PC-9 (cell line): ENCODE data around the gene OPRM1. TPM values are rescaled to one million over a fixed set of nuclear protein-coding genes. Genes with fewer than 3 reads are reported as not detected.

Source experiments
- BruUV-seq: library from RNA; stranded (reverse); fragments of 400-500 nt; replicated peaks from 2 replicates; lab custom pipeline; 2021; lab: Mats Ljungman, UMichigan
- CTCF ChIA-PET: fragments of 300-600 bp; sonication (Branson Sonifier 250); formaldehyde crosslinking; loops from one replicate; lab custom pipeline; 2022; ENCODE audit warnings: antibody characterized with exemption; lab: Charles Lee
- POLR2A ChIA-PET: fragments of 300-600 bp; sonication (Branson Sonifier 250); formaldehyde crosslinking; loops from one replicate; lab custom pipeline; 2022; ENCODE audit warnings: antibody characterized with exemption; ENCODE audit not compliant: unreplicated experiment; lab: Charles Lee
- DNase-seq, 2 experiments: peaks; one replicate each; pipeline versions ENCODE4 v3.0.0 to v3.0.0-alpha.2; 2015 to 2022; ENCODE audit warnings: mixed read lengths in 1 of 2
- H2AFZ ChIP-seq: fragments of 200-600 bp; sonication (generic); 2 replicates; pipeline ENCODE4 v1.8.1; 2017; ENCODE audit warnings: antibody characterized with exemption
- H3F3A ChIP-seq: fragments of 200-600 bp; sonication (generic); 2 replicates; pipeline ENCODE4 v1.8.1; 2017; ENCODE audit warnings: antibody characterized with exemption, mild to moderate bottlenecking, low read depth; ENCODE audit not compliant: insufficient read depth
- H3K27ac ChIP-seq: fragments of 200-600 bp; sonication (generic); 2 replicates; pipeline ENCODE4 v1.6.1; 2016; ENCODE audit warnings: mixed run types
- H3K27me3 ChIP-seq: fragments of 200-600 bp; sonication (generic); 2 replicates; pipeline ENCODE4 v1.6.1; 2016; ENCODE audit warnings: low read depth, mixed run types; ENCODE audit not compliant: insufficient read depth
- H3K36me3 ChIP-seq: fragments of 200-600 bp; sonication (generic); 2 replicates; pipeline ENCODE4 v1.6.1; 2016; ENCODE audit warnings: low read depth, mixed run types
- H3K4me1 ChIP-seq: fragments of 200-600 bp; sonication (generic); replicated peaks from 2 replicates; pipeline ENCODE4 v1.6.1; 2016; ENCODE audit warnings: mixed run types; ENCODE audit not compliant: insufficient read depth
- H3K4me2 ChIP-seq: fragments of 200-600 bp; sonication (generic); 2 replicates; pipeline ENCODE4 v1.6.1; 2017; ENCODE audit warnings: mixed run types
- H3K4me3 ChIP-seq: fragments of 200-600 bp; sonication (generic); 2 replicates; pipeline ENCODE4 v1.6.1; 2016; ENCODE audit warnings: mixed run types
- H3K79me2 ChIP-seq: fragments of 200-600 bp; sonication (generic); 2 replicates; pipeline ENCODE4 v1.6.1; 2017; ENCODE audit warnings: low read depth, mixed run types
- H3K9me2 ChIP-seq: fragments of 200-600 bp; sonication (generic); 2 replicates; pipeline ENCODE4 v1.8.1; 2017; ENCODE audit warnings: mild to moderate bottlenecking; ENCODE audit not compliant: insufficient read depth
- H3K9me3 ChIP-seq: fragments of 200-600 bp; sonication (generic); 2 replicates; pipeline ENCODE4 v1.8.1; 2016; ENCODE audit warnings: low read depth; ENCODE audit not compliant: insufficient read depth
- H4K20me1 ChIP-seq: fragments of 200-600 bp; sonication (generic); 2 replicates; pipeline ENCODE4 v1.8.1; 2017; ENCODE audit not compliant: insufficient read depth
- CTCF ChIP-seq: fragments of 200-600 bp; sonication (generic); conservative IDR thresholded peaks from 2 replicates; pipeline ENCODE4 v1.6.1; 2017; ENCODE audit warnings: mixed run types, antibody characterized with exemption, mild to moderate bottlenecking, moderate library complexity
- EZH2 ChIP-seq: fragments of 200-600 bp; sonication (generic); IDR thresholded peaks from 2 replicates; pipeline ENCODE4 v1.8.0; 2017; ENCODE audit warnings: antibody characterized with exemption, low read depth
- intact Hi-C: fragments of 100-400 bp; cut with micrococcal nuclease; formaldehyde crosslinking; loops from one replicate; pipeline ENCODE4 v1.10.0; 2022; ENCODE audit not compliant: unreplicated experiment
- total RNA-seq: library from RNA; stranded (reverse); gene quantifications from 2 replicates; pipeline ENCODE4 v1.2.3, GENCODE V29; 2021

OPRM1 gene
- total RNA-seq, 1 experiment from 2014 or later: not detected

- Histone ChIP-seq H3F3A (no peaks in the 10 kb centered on the region), H3K79me2 (no peaks in the 10 kb centered on the region), H3K4me3 (no peak overlapping the region), H3K9me3 (no peaks in the 10 kb centered on the region), H3K4me2 (no peak overlapping the region), H3K9me2 (no peaks in the 10 kb centered on the region), H3K36me3 (no peaks in the 10 kb centered on the region), H3K27ac (no peak overlapping the region), H3K27me3 (no peaks in the 10 kb centered on the region), H3K4me1 (no peaks in the 10 kb centered on the region), H2AFZ (no peak overlapping the region), H4K20me1 (no peaks in the 10 kb centered on the region)
- DNase-seq: no peak
- CTCF ChIA-PET: no interaction called here
- no TSS peak for BruUV-seq
- intact Hi-C loops: no loop called here
- POLR2A ChIA-PET: no interaction called here
- TF ChIP-seq EZH2 (no peak), CTCF (no peak)
Measured at GRCh38 chr6:154230910-154231595, 192.0 kb downstream of the OPRM1 start.

- CTCF ChIA-PET: no interaction called here
- Histone ChIP-seq H3K9me2 (no peaks in the 10 kb centered on the region), H3F3A (no peaks in the 10 kb centered on the region), H3K27ac (no peak overlapping the region), H3K4me1 (no peaks in the 10 kb centered on the region), H2AFZ (no peak overlapping the region), H4K20me1 (no peaks in the 10 kb centered on the region), H3K36me3 (no peaks in the 10 kb centered on the region), H3K4me3 (no peak overlapping the region), H3K4me2 (no peak overlapping the region), H3K79me2 (no peaks in the 10 kb centered on the region), H3K9me3 (no peaks in the 10 kb centered on the region), H3K27me3 (no peaks in the 10 kb centered on the region)
- TF ChIP-seq EZH2 (no peak), CTCF (no peak)
- no TSS peak for BruUV-seq
- intact Hi-C loops: no loop called here
- DNase-seq: no peak
- POLR2A ChIA-PET: no interaction called here
Measured at GRCh38 chr6:154232013-154232910, 193.2 kb downstream of the OPRM1 start.

GRCh38 chr6:154233383-154233782 lies 194.3 kb downstream of the OPRM1 start:
- ChIA-PET CTCF (no interaction called here), POLR2A (interaction anchor here (0.7 kb wide), 1 partner anchor 123 kb away, joined by 8 read pairs; no protein-coding TSS in a partner anchor)
- Histone ChIP-seq H3K27ac (no peak overlapping the region), H3F3A (no peaks in the 10 kb centered on the region), H4K20me1 (no peaks in the 10 kb centered on the region), H3K79me2 (no peaks in the 10 kb centered on the region), H3K36me3 (no peaks in the 10 kb centered on the region), H3K9me3 (no peaks in the 10 kb centered on the region), H3K9me2 (no peaks in the 10 kb centered on the region), H3K27me3 (no peaks in the 10 kb centered on the region), H3K4me2 (no peak overlapping the region), H2AFZ (no peak overlapping the region), H3K4me3 (no peak overlapping the region), H3K4me1 (no peaks in the 10 kb centered on the region)
- no peak for TF ChIP-seq CTCF
- TF ChIP-seq EZH2: no peak
- no peak for DNase-seq
- BruUV-seq: no TSS peak
- intact Hi-C loops: no loop called here
